GM12892 (cell line): ENCODE measurements around the gene SMCHD1.

ENCODE experiments used
- POLR2A ChIP-seq: IDR thresholded peaks from 2 replicates; pipeline ENCODE4 v1.6.1; 2011; ENCODE audit warnings: low read depth, low read length, control low read depth
- POLR2AphosphoS5 ChIP-seq: IDR thresholded peaks from 2 replicates; pipeline ENCODE4 v1.6.1; 2011; ENCODE audit warnings: low read depth, low read length, control low read depth
- TAF1 ChIP-seq: IDR thresholded peaks from 2 replicates; pipeline ENCODE4 v1.6.1; 2011; ENCODE audit warnings: low read depth, mild to moderate bottlenecking, control low read depth, low read length, borderline replicate concordance

- no peak for TF ChIP-seq POLR2A
- TF ChIP-seq POLR2AphosphoS5: no peak
- no peak for TF ChIP-seq TAF1
Observed at GRCh38 chr18:2629003-2629402, 26.5 kb upstream of the SMCHD1 start.
